HPDE6-E6E7 (cell line): ENCODE results near the gene ADD1.

ENCODE experiments used
- DNase-seq: peaks from one replicate; pipeline ENCODE4 v3.0.0; 2011; ENCODE audit warnings: missing footprints; ENCODE audit errors: extremely low spot score

ADD1 gene

GRCh38 chr4:2859514-2859913, 15.9 kb downstream of the ADD1 start:
- no peak for DNase-seq

DNA sequence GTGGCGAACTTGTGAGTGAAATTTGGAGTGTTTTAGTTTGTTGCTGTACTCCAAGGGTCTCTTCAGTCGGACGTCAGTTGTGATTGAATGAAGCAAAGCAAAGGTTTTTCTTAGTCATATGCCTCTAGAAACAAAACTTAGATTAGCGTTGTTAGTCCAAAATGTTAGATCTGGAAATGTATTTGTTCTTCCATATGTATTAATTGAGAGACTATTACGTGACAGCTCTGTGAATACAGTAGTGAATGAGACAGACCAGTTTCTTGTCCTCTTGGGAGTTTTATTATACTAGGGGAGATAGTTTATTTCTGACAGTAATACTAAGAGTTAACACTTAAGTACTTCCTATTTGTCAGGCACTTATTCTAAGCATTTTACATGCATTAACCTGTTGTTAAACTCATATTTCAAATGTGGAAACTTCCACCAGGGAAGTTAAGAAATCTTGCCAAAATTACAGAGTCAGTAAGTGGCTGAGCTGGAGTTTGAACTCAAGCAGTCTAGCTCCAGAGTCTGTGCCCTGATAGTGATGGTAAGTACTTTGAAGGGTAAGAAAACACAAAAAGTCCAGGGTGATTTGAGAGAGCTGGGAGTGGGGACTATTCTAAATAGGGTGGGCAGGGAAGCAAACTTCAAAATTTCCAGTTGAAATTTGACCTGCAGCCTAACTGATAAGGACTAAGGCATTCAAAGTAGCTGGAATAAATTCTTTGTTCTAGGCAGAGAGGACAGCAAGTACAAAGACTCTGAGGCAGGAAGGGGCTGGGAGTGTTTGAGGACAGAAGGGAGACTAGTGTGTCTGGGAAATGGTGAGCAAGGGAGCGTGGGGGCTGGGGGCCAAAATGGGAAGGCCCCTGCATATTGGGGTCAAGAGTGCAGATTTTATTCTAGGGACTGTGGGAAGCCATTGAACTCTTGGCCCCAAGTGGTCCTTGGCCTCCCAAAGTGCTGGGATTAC, 17.0 kb downstream of the ADD1 start:
- DNase-seq = no peak

DNA sequence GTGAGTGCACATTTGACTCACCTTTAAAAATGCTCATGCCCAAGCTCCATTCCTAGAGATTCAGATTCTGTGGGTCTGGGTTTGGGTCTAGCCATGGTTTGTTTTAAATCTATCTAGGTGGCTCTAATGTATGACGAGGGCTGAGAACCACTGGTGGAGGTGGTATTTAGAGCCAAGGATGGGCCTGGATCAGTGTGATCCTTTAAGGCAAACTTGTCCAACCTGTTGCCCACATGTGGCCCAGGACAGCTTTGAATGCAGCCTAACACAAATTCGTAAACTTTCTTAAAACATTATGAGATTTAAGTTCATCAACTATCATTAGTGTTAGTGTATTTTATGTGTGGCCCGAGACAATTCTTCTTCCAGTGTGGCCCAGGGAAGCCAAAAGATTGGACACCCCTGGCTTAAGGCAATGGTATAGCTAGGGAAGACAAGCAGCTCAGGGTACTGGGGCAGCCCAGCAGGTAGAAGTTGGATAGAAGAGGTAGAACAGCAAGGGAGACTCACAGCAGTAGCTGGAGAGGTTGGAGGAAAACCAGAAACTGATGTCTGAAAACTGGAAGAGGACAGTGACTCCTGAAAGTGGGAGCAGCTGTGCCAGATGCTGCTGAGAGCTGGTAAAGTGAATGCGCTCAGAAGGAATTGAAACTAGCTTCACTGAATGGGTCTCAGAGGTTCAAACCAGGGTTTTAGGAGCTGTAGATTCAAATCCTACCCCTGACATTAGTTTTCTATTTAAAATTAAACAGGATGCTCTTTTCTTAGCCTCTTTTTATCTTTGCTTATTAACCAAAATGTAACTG, 18.2 kb downstream of the ADD1 start:
- DNase-seq = no peak

DNA sequence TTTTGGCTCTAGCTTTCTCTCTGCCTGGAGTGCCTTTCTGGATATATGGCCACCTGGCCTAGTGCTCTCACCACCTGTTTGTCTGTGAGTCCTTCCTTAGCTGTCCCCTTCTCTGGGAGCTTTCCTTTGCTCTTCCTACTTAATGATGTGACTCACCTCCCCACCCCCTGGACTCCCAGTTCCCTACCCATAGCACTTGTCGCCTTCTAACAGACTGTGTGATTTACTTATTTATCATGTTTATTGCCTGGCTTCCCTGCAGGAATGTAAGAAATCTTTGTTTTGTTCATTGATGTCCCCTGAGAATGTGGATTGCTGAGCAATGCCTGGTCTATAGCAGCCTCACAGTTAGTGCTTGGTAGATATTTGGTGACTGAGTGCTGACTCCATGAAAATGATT, 18.9 kb downstream of the ADD1 start:
- DNase-seq = no peak

DNA sequence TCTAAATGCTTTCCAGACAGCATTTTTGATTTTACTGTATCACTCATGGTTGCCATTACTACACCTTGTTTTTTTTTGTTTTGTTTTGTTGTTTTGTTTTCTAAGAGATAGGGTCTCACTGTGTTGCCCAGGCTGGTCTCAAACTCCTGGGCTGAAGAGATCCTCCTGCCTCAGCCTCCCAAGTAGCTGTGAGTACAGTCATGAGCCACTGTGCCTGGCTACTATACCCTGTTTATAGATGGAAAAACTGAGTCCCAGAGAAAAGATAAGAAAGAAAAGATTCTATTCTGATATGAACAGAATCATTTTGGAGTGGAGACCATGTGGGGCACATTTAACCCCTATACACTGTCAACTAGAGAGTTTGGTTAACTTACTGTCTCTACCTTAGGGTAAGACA, 20.0 kb downstream of the ADD1 start:
- DNase-seq = no peak

DNA sequence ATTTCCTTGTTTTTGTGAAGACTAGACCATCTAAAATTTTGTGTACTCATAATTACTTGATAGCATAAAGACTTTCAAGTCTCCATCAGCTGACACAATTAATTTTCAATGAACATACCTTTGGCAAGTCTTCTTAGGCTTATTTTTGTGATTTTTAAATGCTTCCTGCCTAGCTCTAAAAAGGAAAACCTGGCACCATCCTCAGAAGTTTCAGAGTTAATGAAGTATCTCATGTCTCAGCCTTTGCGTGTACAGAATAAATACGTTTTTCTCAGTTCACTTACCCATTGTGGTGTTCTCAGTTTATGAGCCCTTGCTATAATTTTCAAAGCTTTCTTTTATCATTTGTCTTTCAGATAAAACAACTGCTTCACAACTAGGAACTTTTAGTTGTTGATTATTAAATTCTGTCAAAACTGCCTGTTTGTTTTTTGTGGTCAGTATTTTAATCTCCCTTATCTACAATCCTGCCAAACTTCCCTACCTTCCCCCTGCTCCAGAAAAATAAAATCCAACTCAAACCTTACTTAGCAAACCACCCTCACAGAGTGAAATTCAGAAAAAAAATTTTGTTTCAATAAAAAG, 21.6 kb downstream of the ADD1 start:
- DNase-seq = no peak

DNA sequence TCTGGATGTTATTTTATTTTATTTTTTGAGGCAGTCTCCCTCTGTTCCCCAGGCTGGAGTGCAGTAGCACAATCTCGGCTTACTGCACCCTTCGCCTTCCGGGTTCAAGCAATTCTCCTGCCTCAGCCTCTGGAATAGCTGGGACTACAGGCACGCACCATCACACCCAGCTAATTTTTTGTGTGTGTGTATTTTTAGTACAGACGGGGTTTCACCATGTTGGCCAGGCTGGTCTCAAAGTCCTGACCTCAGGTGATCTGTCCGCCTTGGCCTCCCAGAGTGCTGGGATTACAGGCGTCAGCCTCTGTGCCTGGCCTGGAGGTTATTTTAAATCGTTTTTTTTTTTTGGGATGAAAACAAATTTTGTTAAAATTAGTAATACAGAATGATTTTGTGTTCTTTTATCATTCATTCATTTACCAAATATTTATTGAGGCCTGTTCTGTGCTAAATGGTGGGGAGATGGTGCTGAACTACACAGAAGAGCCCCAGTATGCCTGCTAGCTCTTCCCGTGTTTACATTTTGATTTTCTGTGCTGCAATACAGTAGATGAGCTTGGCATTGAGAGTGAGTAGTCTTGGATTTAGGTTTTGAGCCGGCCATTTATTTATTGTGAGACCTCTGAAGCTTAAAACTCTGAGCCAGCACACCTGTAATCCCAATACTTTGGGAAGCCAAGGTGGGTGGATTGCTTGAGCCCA, 22.7 kb downstream of the ADD1 start:
- DNase-seq = no peak

- DNase-seq = no peak
Observed at GRCh38 chr4:2866891-2867290, 23.2 kb downstream of the ADD1 start.

- DNase-seq = no peak
Observed at GRCh38 chr4:2867758-2868491, 24.3 kb downstream of the ADD1 start.

- DNase-seq = no peak
Observed at GRCh38 chr4:2868877-2869487, 25.3 kb downstream of the ADD1 start.

DNA sequence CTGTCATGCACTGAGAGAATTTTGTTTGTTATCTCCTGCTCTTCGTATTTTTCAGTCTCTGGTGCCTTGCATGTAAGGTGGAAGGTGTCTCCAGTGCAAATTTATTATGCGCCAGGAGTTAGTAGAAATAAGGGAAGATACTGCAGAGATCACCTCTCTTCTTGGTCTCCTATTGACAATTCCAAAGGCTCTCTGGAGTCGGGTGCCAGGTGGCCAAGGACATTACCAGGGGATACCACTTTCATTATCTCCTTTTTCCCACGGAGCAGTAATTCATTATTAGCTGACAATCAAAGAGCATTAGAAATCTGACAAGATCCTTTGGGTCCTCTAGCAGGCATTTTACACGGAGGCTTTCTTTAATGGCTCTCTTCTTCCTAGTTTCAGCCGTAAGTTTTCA, 26.0 kb downstream of the ADD1 start:
- DNase-seq = no peak

DNA sequence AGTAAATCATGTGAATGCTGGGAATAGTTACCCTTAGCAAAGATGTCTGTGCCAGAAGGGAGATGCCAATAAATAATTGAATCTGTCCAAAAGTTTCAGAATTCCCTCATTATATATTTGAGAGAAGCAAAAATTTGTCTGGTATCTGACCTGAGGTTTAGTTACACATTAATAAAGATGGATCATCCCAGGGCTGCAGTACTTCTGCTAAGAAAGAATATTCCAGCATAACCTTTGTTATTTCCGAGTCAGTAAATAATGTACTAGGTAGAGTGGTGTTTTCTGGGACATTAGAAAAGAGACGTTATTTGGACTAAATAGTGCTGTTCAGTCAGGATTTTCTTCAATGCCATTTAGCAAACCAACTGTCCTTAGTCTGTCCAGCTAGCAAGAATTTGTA, 26.4 kb downstream of the ADD1 start:
- no peak for DNase-seq

- DNase-seq = no peak
Observed at GRCh38 chr4:2871466-2871865, 27.8 kb downstream of the ADD1 start.

- DNase-seq = no peak
Observed at GRCh38 chr4:2871911-2872310, 28.3 kb downstream of the ADD1 start.

DNA sequence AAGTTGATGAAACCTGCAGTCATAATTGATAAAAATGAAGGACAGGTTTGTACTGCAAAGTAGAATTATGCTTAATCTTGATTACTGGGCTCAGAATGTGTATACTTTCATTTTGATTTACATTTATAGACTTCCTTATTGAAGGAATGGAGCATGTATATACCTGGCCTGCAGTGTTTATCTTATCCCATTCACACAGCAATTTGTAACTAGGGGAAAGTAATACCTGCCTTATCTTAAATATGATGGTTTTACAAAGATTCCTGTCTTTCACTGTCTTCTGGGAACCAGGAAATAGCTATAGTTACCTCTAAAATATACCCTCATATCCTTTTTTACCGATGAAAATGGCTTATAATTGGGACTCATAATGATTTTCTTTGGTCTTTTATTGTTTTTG, 29.7 kb downstream of the ADD1 start:
- DNase-seq = no peak

DNA sequence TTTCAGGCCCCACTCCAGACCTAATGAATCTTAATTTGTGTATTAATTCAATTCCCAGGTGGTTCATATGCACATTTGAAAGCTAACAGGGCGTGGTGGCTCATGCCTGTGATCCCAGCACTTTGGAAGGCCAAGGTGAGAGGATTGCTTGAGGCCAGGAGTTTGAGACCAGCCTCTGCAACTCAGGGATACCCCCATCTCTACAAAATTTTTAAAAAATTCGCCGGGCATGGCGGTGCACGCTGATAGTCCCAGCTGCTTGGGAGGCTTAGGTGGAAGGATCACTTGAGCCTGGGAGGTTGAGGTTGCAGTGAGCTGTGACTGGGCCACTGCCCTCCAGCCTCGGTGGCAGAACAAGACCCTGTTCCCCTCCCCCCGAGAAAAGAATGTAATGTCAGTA, 31.2 kb downstream of the ADD1 start:
- DNase-seq = no peak

DNA sequence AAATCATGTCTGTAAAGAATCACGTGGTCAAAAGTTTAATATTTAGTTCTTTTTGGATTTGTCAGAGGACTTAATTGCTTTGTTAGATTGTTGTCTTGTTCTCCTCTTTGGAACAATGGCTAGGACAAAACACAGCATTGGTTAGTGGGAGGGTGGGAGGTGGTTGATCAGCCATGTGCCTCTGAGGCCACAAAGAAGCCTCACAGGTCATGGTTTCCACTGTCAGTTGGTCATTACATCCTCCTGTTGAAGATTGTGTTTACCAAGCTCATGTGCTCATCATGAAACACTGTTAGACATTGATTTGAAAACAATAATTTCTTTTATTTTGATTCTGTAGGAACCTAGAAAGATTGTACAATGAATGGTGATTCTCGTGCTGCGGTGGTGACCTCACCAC, 31.9 kb downstream of the ADD1 start:
- DNase-seq = no peak

GRCh38 chr4:2878346-2878745, 34.7 kb downstream of the ADD1 start:
- DNase-seq = no peak

- no peak for DNase-seq
Observed at GRCh38 chr4:2879026-2879425, 35.4 kb downstream of the ADD1 start.

DNA sequence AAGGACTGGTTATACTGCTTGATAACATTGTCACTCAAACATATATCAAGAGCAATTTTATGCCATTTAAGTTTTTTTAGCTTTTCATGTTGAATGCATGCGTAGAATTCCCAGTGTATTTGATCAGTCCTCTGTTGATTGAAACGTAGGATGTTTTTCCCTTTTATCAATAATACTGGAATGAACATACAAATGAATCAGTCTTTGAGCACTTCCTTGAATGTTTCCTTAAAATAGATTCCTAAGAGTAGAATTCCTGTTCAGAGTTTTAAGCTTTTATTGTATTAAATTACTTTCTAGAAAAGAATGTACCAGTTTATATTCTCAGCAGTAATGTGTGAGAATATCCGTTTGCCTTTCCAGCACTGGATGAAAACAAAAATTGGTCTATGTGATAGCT, 37.8 kb downstream of the ADD1 start:
- DNase-seq = no peak

GRCh38 chr4:2882341-2882740, 38.7 kb downstream of the ADD1 start:
- DNase-seq = no peak
